ENCODE results near the gene GPC3. TPM values are rescaled to one million over a fixed set of nuclear protein-coding genes. Genes with fewer than 3 reads are reported as not detected.

Gene GPC3
- total RNA-seq, 1 donor, result not detected

DNA sequence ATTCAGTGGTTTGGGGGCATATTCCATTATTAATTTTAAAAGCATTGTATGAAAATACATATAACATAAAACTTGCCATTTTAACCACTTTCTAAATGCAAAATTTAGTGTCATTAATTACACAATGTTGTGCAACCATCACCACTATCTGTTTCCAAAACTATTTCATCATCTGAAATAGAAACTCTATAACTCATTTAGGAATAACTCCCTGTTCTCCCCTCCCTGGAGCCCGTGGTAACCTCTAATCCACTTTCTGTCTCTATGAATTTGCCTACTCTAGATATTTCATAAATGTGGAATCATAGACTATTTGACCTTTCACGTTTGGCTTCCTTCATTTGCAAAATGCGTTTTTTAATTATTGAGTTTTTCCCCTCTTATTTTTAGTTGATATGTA lies 468.7 kb downstream of the GPC3 start:
- no peak for DNase-seq (ENCODE audit: insufficient read length, low spot score, missing footprints)
- Histone ChIP-seq H3K4me2 (ENCODE audit: insufficient read depth, low read length) (no peak overlapping the region), H3K27ac (ENCODE audit: low read depth, low read length) (no peak overlapping the region)

DNA sequence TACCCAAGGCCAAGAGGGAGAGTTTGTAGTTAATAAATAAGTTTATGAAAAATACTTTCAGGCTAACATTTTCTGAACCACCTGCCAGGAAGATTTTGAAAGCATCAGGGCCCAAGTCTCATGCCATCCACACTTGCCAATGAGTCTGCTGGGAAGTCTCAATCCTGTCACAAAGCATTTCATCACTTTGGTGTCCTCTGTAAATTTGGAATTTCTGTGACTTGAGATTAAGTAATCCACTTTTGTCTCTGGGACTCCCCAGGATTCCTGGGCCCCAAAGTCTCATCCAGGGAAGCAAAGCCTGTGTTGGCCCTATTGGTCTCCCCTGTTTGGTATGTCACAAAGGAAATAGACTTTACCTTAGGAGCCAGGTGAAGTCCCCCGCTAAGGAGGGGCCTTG lies 470.9 kb downstream of the GPC3 start:
- H4K20me1 ChIP-seq (ENCODE audit: insufficient read depth, low read length), result no peaks in the 10 kb centered on the region
- H3K4me3 ChIP-seq (ENCODE audit: insufficient read depth, low read length), result no peak overlapping the region
- H3K9me3 ChIP-seq (ENCODE audit: low read depth, low read length), result no peaks in the 10 kb centered on the region
- no peak overlapping the region for H3K27ac ChIP-seq (ENCODE audit: low read depth, low read length)
- DNase-seq (ENCODE audit: insufficient read length, low spot score, missing footprints), result no peak
- H2AFZ ChIP-seq (ENCODE audit: low read length), result no peak overlapping the region
- no peaks in the 10 kb centered on the region for H3K27me3 ChIP-seq (ENCODE audit: insufficient read depth, low read length)
- H3K4me2 ChIP-seq (ENCODE audit: insufficient read depth, low read length), result no peak overlapping the region
- TF ChIP-seq, protein P1, sequence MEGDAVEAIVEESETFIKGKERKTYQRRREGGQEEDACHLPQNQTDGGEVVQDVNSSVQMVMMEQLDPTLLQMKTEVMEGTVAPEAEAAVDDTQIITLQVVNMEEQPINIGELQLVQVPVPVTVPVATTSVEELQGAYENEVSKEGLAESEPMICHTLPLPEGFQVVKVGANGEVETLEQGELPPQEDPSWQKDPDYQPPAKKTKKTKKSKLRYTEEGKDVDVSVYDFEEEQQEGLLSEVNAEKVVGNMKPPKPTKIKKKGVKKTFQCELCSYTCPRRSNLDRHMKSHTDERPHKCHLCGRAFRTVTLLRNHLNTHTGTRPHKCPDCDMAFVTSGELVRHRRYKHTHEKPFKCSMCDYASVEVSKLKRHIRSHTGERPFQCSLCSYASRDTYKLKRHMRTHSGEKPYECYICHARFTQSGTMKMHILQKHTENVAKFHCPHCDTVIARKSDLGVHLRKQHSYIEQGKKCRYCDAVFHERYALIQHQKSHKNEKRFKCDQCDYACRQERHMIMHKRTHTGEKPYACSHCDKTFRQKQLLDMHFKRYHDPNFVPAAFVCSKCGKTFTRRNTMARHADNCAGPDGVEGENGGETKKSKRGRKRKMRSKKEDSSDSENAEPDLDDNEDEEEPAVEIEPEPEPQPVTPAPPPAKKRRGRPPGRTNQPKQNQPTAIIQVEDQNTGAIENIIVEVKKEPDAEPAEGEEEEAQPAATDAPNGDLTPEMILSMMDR (IDR thresholded peaks at IDR 0.05; ENCODE audit: extremely low read depth, low read depth, low read length), result no peak
- no peaks in the 10 kb centered on the region for H3K36me3 ChIP-seq (ENCODE audit: insufficient read depth, low read length)
- H3K4me1 ChIP-seq (ENCODE audit: insufficient read depth, low read length), result no peaks in the 10 kb centered on the region
- H3K79me2 ChIP-seq (ENCODE audit: insufficient read depth, low read length), result no peaks in the 10 kb centered on the region

More for the DNA sequence above, 468.7 kb downstream of the GPC3 start:
- TF ChIP-seq, protein P1 (IDR thresholded peaks at IDR 0.05; ENCODE audit: extremely low read depth, low read depth, low read length), result no peak
- no peaks in the 10 kb centered on the region for H3K4me1 ChIP-seq (ENCODE audit: insufficient read depth, low read length)
- H3K27me3 ChIP-seq (ENCODE audit: insufficient read depth, low read length), result no peaks in the 10 kb centered on the region
- H3K79me2 ChIP-seq (ENCODE audit: insufficient read depth, low read length), result no peaks in the 10 kb centered on the region
- H3K9me3 ChIP-seq (ENCODE audit: low read depth, low read length), result no peaks in the 10 kb centered on the region
- no peak overlapping the region for H2AFZ ChIP-seq (ENCODE audit: low read length)
- H3K4me3 ChIP-seq (ENCODE audit: insufficient read depth, low read length), result no peak overlapping the region
- H4K20me1 ChIP-seq (ENCODE audit: insufficient read depth, low read length), result no peaks in the 10 kb centered on the region
- H3K36me3 ChIP-seq (ENCODE audit: insufficient read depth, low read length), result no peaks in the 10 kb centered on the region

DNA sequence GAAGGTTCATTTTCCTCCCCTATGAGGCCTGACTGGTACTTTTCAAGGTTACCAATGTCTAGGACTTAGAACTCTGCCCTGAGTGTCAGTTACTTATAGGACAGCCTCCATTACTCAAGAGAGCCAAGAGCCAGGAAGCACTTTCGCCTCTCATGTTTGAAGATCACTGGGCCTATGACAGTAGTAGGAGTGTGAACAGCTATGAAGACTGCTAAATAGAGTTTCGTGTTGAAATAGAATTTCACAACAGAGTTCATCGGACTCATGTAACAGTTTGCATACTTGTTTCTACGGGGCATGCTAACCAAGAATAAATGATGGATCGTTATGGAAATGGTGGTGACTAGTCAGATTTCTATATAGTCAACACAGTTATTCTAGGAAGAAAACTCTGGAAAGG lies 472.3 kb downstream of the GPC3 start:
- Histone ChIP-seq H3K4me3 (ENCODE audit: insufficient read depth, low read length) (no peak overlapping the region), H3K4me1 (ENCODE audit: insufficient read depth, low read length) (no peaks in the 10 kb centered on the region), H3K79me2 (ENCODE audit: insufficient read depth, low read length) (no peaks in the 10 kb centered on the region), H4K20me1 (ENCODE audit: insufficient read depth, low read length) (no peaks in the 10 kb centered on the region), H3K27ac (ENCODE audit: low read depth, low read length) (no peak overlapping the region), H3K36me3 (ENCODE audit: insufficient read depth, low read length) (no peaks in the 10 kb centered on the region), H3K4me2 (ENCODE audit: insufficient read depth, low read length) (no peak overlapping the region), H2AFZ (ENCODE audit: low read length) (no peak overlapping the region), H3K27me3 (ENCODE audit: insufficient read depth, low read length) (no peaks in the 10 kb centered on the region), H3K9me3 (ENCODE audit: low read depth, low read length) (no peaks in the 10 kb centered on the region)
- TF ChIP-seq, protein P1 (IDR thresholded peaks at IDR 0.05; ENCODE audit: extremely low read depth, low read depth, low read length), result no peak
- DNase-seq (ENCODE audit: insufficient read length, low spot score, missing footprints), result no peak

DNA sequence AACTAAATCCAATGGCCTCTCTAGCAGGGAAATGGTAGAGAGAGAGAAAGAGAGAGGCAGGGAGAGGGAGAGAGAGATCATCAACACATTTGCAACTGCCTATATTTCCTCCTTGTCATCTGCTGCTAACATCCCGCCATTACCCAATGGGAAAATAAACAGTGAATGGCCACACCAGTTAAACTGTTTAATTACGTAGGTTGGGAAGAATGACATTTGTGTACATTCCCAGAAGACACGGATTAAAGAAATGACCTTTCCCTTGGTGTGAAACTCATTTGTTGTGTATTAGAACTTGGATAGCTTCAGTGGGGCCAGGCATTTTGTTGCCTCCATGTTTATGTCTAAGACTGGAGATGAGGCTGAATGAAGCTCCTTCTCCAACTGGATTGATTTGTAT lies 474.4 kb downstream of the GPC3 start:
- Histone ChIP-seq H3K4me2 (ENCODE audit: insufficient read depth, low read length) (no peak overlapping the region), H3K36me3 (ENCODE audit: insufficient read depth, low read length) (no peaks in the 10 kb centered on the region), H3K4me3 (ENCODE audit: insufficient read depth, low read length) (no peak overlapping the region), H3K79me2 (ENCODE audit: insufficient read depth, low read length) (no peaks in the 10 kb centered on the region), H3K27ac (ENCODE audit: low read depth, low read length) (no peak overlapping the region), H4K20me1 (ENCODE audit: insufficient read depth, low read length) (no peaks in the 10 kb centered on the region), H3K9me3 (ENCODE audit: low read depth, low read length) (no peaks in the 10 kb centered on the region), H3K27me3 (ENCODE audit: insufficient read depth, low read length) (no peaks in the 10 kb centered on the region), H2AFZ (ENCODE audit: low read length) (no peak overlapping the region), H3K4me1 (ENCODE audit: insufficient read depth, low read length) (no peaks in the 10 kb centered on the region)
- no peak for DNase-seq (ENCODE audit: insufficient read length, low spot score, missing footprints)
- TF ChIP-seq, protein P1 (IDR thresholded peaks at IDR 0.05; ENCODE audit: extremely low read depth, low read depth, low read length), result no peak

Data from osteoblast (primary cell).